Measurements from ENCODE around the gene PDS5A. TPM values are rescaled to one million over a fixed set of nuclear protein-coding genes. Genes with fewer than 3 reads are reported as not detected.

PDS5A gene
- total and polyA plus RNA-seq, 9 of the 15 experiments (the other 6 are each of a cell fraction or from before 2014, with no cell fraction given) = 16.4 to 85.4 (median 70.0) TPM

DNA sequence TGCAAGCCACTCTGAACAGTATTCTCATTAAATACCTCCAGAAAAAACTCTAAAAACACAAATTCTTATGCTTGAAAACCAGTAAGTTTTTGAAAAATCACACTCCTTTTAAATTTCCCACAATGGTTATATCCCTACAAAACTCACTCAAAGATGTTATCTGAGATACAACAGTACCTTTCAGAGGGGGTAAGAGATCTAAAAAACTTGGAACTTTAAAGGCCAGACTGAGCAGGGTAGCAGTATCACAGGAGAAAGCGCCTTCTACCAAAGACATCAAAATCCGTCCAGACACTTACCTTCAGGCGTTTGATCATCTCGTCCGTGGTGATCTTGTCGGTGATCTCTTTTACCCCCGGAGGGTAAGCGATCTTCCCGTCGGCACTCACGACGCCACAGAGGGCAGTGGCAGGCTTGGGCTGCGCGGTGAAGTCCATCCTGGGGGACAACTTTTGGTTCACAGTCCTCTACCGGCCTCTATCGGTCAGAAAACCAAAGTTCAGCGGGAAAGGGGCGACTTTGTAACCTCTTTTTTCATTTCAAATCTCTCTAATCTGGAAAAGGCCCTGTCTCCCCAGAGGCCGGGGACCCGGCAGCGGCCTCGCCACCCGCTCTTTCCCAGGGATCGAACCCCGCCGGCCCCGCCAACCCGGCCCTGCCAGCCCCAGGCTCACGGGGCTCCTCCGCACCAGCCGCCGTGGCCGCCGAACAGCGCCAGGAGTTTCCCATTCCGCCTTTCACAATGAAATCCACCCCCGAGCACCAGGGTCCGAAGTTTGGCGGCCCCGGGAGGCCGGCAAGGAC, 1.4 kb downstream of the PDS5A start (continued):
- TF ChIP-seq, protein P1, sequence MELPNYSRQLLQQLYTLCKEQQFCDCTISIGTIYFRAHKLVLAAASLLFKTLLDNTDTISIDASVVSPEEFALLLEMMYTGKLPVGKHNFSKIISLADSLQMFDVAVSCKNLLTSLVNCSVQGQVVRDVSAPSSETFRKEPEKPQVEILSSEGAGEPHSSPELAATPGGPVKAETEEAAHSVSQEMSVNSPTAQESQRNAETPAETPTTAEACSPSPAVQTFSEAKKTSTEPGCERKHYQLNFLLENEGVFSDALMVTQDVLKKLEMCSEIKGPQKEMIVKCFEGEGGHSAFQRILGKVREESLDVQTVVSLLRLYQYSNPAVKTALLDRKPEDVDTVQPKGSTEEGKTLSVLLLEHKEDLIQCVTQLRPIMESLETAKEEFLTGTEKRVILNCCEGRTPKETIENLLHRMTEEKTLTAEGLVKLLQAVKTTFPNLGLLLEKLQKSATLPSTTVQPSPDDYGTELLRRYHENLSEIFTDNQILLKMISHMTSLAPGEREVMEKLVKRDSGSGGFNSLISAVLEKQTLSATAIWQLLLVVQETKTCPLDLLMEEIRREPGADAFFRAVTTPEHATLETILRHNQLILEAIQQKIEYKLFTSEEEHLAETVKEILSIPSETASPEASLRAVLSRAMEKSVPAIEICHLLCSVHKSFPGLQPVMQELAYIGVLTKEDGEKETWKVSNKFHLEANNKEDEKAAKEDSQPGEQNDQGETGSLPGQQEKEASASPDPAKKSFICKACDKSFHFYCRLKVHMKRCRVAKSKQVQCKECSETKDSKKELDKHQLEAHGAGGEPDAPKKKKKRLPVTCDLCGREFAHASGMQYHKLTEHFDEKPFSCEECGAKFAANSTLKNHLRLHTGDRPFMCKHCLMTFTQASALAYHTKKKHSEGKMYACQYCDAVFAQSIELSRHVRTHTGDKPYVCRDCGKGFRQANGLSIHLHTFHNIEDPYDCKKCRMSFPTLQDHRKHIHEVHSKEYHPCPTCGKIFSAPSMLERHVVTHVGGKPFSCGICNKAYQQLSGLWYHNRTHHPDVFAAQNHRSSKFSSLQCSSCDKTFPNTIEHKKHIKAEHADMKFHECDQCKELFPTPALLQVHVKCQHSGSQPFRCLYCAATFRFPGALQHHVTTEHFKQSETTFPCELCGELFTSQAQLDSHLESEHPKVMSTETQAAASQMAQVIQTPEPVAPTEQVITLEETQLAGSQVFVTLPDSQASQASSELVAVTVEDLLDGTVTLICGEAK (IDR thresholded peaks at IDR 0.05) = peak; percentile 22; the same call in 1 of the 2 replicates
- TF ChIP-seq, protein P1 (CRISPR knock-in tag; IDR thresholded peaks at IDR 0.05) = no peak
- TF ChIP-seq CREB1 (IDR thresholded peaks at IDR 0.05) (no peak), CREB1 (CRISPR knock-in tag; IDR thresholded peaks at IDR 0.05) (peak; percentile 40; the same call in 1 of the 2 replicates), CC2D1A (IDR thresholded peaks at IDR 0.05) (peak; percentile 75), NCOA4 (IDR thresholded peaks at IDR 0.05; ENCODE audit: partially characterized antibody) (no peak), NONO (IDR thresholded peaks at IDR 0.05; ENCODE audit: low read depth in 2 of 2, low read length in 1 of 2) (no peak), ZBTB17 (CRISPR knock-in tag; IDR thresholded peaks at IDR 0.05) (no peak), GATAD2B (IDR thresholded peaks at IDR 0.05; ENCODE audit: borderline replicate concordance) (peak; percentile 42; the same call in 1 of the 2 replicates)
- TF ChIP-seq, protein P2, sequence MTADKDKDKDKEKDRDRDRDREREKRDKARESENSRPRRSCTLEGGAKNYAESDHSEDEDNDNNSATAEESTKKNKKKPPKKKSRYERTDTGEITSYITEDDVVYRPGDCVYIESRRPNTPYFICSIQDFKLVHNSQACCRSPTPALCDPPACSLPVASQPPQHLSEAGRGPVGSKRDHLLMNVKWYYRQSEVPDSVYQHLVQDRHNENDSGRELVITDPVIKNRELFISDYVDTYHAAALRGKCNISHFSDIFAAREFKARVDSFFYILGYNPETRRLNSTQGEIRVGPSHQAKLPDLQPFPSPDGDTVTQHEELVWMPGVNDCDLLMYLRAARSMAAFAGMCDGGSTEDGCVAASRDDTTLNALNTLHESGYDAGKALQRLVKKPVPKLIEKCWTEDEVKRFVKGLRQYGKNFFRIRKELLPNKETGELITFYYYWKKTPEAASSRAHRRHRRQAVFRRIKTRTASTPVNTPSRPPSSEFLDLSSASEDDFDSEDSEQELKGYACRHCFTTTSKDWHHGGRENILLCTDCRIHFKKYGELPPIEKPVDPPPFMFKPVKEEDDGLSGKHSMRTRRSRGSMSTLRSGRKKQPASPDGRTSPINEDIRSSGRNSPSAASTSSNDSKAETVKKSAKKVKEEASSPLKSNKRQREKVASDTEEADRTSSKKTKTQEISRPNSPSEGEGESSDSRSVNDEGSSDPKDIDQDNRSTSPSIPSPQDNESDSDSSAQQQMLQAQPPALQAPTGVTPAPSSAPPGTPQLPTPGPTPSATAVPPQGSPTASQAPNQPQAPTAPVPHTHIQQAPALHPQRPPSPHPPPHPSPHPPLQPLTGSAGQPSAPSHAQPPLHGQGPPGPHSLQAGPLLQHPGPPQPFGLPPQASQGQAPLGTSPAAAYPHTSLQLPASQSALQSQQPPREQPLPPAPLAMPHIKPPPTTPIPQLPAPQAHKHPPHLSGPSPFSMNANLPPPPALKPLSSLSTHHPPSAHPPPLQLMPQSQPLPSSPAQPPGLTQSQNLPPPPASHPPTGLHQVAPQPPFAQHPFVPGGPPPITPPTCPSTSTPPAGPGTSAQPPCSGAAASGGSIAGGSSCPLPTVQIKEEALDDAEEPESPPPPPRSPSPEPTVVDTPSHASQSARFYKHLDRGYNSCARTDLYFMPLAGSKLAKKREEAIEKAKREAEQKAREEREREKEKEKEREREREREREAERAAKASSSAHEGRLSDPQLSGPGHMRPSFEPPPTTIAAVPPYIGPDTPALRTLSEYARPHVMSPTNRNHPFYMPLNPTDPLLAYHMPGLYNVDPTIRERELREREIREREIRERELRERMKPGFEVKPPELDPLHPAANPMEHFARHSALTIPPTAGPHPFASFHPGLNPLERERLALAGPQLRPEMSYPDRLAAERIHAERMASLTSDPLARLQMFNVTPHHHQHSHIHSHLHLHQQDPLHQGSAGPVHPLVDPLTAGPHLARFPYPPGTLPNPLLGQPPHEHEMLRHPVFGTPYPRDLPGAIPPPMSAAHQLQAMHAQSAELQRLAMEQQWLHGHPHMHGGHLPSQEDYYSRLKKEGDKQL (CRISPR knock-in tag; IDR thresholded peaks at IDR 0.05; ENCODE audit: borderline replicate concordance) = no peak
- TF ChIP-seq, protein P3, sequence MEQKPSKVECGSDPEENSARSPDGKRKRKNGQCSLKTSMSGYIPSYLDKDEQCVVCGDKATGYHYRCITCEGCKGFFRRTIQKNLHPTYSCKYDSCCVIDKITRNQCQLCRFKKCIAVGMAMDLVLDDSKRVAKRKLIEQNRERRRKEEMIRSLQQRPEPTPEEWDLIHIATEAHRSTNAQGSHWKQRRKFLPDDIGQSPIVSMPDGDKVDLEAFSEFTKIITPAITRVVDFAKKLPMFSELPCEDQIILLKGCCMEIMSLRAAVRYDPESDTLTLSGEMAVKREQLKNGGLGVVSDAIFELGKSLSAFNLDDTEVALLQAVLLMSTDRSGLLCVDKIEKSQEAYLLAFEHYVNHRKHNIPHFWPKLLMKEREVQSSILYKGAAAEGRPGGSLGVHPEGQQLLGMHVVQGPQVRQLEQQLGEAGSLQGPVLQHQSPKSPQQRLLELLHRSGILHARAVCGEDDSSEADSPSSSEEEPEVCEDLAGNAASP (IDR thresholded peaks at IDR 0.05) = no peak

All from K562 (cell line).